ENCODE measurements around the gene PSMB5.

DNA sequence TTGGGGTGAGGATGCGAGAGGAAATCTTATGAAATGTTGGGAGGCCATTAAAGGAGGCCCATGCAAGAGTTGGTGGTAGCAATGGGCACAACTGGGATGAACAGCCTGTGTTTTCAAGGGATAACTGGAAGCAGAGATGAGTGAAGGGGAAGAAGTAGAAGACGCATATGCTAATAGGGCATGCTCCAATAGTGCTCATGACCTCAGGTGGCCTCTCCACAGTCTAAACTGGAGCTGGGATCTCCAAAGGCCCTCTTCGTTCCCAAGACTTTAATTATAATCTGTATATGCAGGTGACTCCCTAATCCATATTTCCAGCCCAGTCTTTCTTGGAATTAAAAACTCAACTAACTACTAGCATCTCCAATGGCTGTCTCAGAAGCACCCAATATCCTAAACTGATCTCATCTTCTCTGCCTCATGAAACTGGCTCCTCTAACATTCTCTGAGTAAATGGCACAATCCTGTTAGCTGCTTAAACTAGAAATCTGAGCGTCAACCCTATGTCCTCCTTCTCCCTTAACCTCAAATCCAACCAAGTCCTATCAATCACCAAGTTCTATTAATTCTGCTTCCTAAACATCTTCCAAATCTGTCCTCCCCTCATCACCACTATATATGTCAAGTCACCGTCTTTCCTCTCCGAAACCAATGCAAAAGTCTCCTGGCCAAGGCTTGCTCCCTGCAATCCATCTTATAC, 49.6 kb downstream of the PSMB5 start:
- no peak for TF ChIP-seq FOXK1 (CRISPR knock-in tag; IDR thresholded peaks at IDR 0.05)
- TF ChIP-seq, protein P1, sequence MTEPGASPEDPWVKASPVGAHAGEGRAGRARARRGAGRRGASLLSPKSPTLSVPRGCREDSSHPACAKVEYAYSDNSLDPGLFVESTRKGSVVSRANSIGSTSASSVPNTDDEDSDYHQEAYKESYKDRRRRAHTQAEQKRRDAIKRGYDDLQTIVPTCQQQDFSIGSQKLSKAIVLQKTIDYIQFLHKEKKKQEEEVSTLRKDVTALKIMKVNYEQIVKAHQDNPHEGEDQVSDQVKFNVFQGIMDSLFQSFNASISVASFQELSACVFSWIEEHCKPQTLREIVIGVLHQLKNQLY (CRISPR knock-in tag; IDR thresholded peaks at IDR 0.05) = no peak
- TF ChIP-seq, protein P2, sequence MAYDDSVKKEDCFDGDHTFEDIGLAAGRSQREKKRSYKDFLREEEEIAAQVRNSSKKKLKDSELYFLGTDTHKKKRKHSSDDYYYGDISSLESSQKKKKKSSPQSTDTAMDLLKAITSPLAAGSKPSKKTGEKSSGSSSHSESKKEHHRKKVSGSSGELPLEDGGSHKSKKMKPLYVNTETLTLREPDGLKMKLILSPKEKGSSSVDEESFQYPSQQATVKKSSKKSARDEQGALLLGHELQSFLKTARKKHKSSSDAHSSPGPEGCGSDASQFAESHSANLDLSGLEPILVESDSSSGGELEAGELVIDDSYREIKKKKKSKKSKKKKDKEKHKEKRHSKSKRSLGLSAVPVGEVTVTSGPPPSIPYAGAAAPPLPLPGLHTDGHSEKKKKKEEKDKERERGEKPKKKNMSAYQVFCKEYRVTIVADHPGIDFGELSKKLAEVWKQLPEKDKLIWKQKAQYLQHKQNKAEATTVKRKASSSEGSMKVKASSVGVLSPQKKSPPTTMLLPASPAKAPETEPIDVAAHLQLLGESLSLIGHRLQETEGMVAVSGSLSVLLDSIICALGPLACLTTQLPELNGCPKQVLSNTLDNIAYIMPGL (CRISPR knock-in tag; IDR thresholded peaks at IDR 0.05) = no peak
- TF ChIP-seq, protein P3, sequence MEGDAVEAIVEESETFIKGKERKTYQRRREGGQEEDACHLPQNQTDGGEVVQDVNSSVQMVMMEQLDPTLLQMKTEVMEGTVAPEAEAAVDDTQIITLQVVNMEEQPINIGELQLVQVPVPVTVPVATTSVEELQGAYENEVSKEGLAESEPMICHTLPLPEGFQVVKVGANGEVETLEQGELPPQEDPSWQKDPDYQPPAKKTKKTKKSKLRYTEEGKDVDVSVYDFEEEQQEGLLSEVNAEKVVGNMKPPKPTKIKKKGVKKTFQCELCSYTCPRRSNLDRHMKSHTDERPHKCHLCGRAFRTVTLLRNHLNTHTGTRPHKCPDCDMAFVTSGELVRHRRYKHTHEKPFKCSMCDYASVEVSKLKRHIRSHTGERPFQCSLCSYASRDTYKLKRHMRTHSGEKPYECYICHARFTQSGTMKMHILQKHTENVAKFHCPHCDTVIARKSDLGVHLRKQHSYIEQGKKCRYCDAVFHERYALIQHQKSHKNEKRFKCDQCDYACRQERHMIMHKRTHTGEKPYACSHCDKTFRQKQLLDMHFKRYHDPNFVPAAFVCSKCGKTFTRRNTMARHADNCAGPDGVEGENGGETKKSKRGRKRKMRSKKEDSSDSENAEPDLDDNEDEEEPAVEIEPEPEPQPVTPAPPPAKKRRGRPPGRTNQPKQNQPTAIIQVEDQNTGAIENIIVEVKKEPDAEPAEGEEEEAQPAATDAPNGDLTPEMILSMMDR (IDR thresholded peaks at IDR 0.05) = no peak
- TF ChIP-seq, protein P4, sequence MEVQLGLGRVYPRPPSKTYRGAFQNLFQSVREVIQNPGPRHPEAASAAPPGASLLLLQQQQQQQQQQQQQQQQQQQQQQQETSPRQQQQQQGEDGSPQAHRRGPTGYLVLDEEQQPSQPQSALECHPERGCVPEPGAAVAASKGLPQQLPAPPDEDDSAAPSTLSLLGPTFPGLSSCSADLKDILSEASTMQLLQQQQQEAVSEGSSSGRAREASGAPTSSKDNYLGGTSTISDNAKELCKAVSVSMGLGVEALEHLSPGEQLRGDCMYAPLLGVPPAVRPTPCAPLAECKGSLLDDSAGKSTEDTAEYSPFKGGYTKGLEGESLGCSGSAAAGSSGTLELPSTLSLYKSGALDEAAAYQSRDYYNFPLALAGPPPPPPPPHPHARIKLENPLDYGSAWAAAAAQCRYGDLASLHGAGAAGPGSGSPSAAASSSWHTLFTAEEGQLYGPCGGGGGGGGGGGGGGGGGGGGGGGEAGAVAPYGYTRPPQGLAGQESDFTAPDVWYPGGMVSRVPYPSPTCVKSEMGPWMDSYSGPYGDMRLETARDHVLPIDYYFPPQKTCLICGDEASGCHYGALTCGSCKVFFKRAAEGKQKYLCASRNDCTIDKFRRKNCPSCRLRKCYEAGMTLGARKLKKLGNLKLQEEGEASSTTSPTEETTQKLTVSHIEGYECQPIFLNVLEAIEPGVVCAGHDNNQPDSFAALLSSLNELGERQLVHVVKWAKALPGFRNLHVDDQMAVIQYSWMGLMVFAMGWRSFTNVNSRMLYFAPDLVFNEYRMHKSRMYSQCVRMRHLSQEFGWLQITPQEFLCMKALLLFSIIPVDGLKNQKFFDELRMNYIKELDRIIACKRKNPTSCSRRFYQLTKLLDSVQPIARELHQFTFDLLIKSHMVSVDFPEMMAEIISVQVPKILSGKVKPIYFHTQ (CRISPR knock-in tag; IDR thresholded peaks at IDR 0.05) = no peak
- TF ChIP-seq, protein P5, sequence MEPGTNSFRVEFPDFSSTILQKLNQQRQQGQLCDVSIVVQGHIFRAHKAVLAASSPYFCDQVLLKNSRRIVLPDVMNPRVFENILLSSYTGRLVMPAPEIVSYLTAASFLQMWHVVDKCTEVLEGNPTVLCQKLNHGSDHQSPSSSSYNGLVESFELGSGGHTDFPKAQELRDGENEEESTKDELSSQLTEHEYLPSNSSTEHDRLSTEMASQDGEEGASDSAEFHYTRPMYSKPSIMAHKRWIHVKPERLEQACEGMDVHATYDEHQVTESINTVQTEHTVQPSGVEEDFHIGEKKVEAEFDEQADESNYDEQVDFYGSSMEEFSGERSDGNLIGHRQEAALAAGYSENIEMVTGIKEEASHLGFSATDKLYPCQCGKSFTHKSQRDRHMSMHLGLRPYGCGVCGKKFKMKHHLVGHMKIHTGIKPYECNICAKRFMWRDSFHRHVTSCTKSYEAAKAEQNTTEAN (CRISPR knock-in tag; IDR thresholded peaks at IDR 0.05) = no peak
- TF ChIP-seq, protein P6, sequence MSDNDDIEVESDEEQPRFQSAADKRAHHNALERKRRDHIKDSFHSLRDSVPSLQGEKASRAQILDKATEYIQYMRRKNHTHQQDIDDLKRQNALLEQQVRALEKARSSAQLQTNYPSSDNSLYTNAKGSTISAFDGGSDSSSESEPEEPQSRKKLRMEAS (CRISPR knock-in tag; IDR thresholded peaks at IDR 0.05) = no peak
- TF ChIP-seq, protein P7, sequence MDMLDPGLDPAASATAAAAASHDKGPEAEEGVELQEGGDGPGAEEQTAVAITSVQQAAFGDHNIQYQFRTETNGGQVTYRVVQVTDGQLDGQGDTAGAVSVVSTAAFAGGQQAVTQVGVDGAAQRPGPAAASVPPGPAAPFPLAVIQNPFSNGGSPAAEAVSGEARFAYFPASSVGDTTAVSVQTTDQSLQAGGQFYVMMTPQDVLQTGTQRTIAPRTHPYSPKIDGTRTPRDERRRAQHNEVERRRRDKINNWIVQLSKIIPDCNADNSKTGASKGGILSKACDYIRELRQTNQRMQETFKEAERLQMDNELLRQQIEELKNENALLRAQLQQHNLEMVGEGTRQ (CRISPR knock-in tag; IDR thresholded peaks at IDR 0.05) = no peak
- TF ChIP-seq, protein P8, sequence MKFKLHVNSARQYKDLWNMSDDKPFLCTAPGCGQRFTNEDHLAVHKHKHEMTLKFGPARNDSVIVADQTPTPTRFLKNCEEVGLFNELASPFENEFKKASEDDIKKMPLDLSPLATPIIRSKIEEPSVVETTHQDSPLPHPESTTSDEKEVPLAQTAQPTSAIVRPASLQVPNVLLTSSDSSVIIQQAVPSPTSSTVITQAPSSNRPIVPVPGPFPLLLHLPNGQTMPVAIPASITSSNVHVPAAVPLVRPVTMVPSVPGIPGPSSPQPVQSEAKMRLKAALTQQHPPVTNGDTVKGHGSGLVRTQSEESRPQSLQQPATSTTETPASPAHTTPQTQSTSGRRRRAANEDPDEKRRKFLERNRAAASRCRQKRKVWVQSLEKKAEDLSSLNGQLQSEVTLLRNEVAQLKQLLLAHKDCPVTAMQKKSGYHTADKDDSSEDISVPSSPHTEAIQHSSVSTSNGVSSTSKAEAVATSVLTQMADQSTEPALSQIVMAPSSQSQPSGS (CRISPR knock-in tag; IDR thresholded peaks at IDR 0.05; ENCODE audit: borderline replicate concordance, low read depth) = no peak
- TF ChIP-seq NR1H2 (CRISPR knock-in tag; IDR thresholded peaks at IDR 0.05) = no peak
- TF ChIP-seq CREB1 (CRISPR knock-in tag; IDR thresholded peaks at IDR 0.05) = no peak
